AG04450 (cell line): ENCODE measurements around the gene CFAP54. TPM values are rescaled to one million over a fixed set of nuclear protein-coding genes. Genes with fewer than 3 reads are reported as not detected.
A peak's percentile ranks its signal among the peaks of the same experiment; 100 is the strongest.

Experiments
- CTCF ChIA-PET: fragments of 300-600, 350-600 bp; formaldehyde crosslinking; extraction: SDS; loops from one replicate; lab custom pipeline; 2022; ENCODE audit warnings: antibody characterized with exemption, inconsistent platforms; lab: Charles Lee
- POLR2A ChIA-PET: fragments of 350-600 bp; formaldehyde crosslinking; extraction: SDS; loops from one replicate; lab custom pipeline; 2021; ENCODE audit warnings: antibody characterized with exemption, inconsistent platforms; lab: Yijun Ruan, JAX
- DNase-seq: peaks from one replicate; pipeline ENCODE4 v3.0.0-alpha.2; 2011; ENCODE audit warnings: low read depth, low spot score
- H3K27ac ChIP-seq: one replicate; pipeline ENCODE4 v1.5.1; 2012; ENCODE audit warnings: low read depth, low read length, control low read depth
- H3K27me3 ChIP-seq: one replicate; pipeline ENCODE4 v1.6.0; 2012; ENCODE audit warnings: low read length; ENCODE audit not compliant: control insufficient read depth, insufficient read depth
- H3K4me3 ChIP-seq: 2 replicates; pipeline ENCODE4 v1.5.1; 2011; ENCODE audit warnings: mild to moderate bottlenecking, low read depth, low read length, control low read depth
- H3K9me3 ChIP-seq: 2 replicates; pipeline ENCODE4 v1.5.1; 2012; ENCODE audit warnings: low read length; ENCODE audit not compliant: control insufficient read depth, insufficient read depth
- CTCF ChIP-seq: IDR thresholded peaks from 2 replicates; pipeline ENCODE4 v1.5.1; 2011; ENCODE audit warnings: low read depth, low read length, control low read depth, inconsistent platforms
- polyA plus RNA-seq: library from polyadenylated mRNA; depleted of rRNA; stranded (reverse); fragments of >200 nt; gene quantifications from 2 replicates; pipeline ENCODE4 v1.2.3, GENCODE V29; 2011

CFAP54 gene
- polyA plus RNA-seq, 1 experiment: 0.82 TPM

- TF ChIP-seq CTCF: no peak
- Histone ChIP-seq H3K27ac (peak overlapping the region; percentile 79), H3K4me3 (no peak overlapping the region), H3K27me3 (no peaks in the 10 kb centered on the region), H3K9me3 (no peaks in the 10 kb centered on the region)
- CTCF ChIA-PET: interaction anchor here (0.6 to 3.3 kb wide), 11 partner anchors 10 to 340 kb away, joined by 3 to 29 read pairs (median 4); partner anchors contain the start of gene CFAP54
- DNase-seq: no peak
- POLR2A ChIA-PET: no interaction called here
Observed at GRCh38 chr12:96501133-96501761, 11.9 kb downstream of the CFAP54 start.

GRCh38 chr12:96501908-96502307 is 12.5 kb downstream of the CFAP54 start:
- no peaks in the 10 kb centered on the region for H3K27me3 ChIP-seq
- CTCF ChIA-PET: interaction anchor here (0.6 to 3.3 kb wide), 6 partner anchors 9 to 287 kb away, joined by 3 to 29 read pairs (median 4); partner anchors contain the start of gene CFAP54
- H3K27ac ChIP-seq: no peak overlapping the region
- H3K9me3 ChIP-seq: no peaks in the 10 kb centered on the region
- TF ChIP-seq CTCF: no peak
- DNase-seq: no peak
- H3K4me3 ChIP-seq: no peak overlapping the region
- POLR2A ChIA-PET: no interaction called here

- no peak overlapping the region for H3K27ac ChIP-seq
- ChIA-PET CTCF (interaction anchor here (1.0 to 3.3 kb wide), 5 partner anchors 12 to 287 kb away, joined by 3 to 29 read pairs (median 4); partner anchors contain the start of gene CFAP54), POLR2A (no interaction called here)
- DNase-seq: no peak
- no peaks in the 10 kb centered on the region for H3K27me3 ChIP-seq
- no peaks in the 10 kb centered on the region for H3K9me3 ChIP-seq
- TF ChIP-seq CTCF: no peak
- no peak overlapping the region for H3K4me3 ChIP-seq
Observed at GRCh38 chr12:96502477-96502876, 13.1 kb downstream of the CFAP54 start.

- no peak for DNase-seq
- H3K9me3 ChIP-seq: no peaks in the 10 kb centered on the region
- no peaks in the 10 kb centered on the region for H3K27me3 ChIP-seq
- POLR2A ChIA-PET: no interaction called here
- H3K27ac ChIP-seq: no peak overlapping the region
- no peak for TF ChIP-seq CTCF
- H3K4me3 ChIP-seq: no peak overlapping the region
- CTCF ChIA-PET: interaction anchor here (1.0 to 3.3 kb wide), 6 partner anchors 12 to 487 kb away, joined by 3 to 29 read pairs (median 5); partner anchors contain the start of gene CFAP54
Observed at GRCh38 chr12:96502949-96503532, 13.7 kb downstream of the CFAP54 start.

GRCh38 chr12:96503976-96504375 is 14.6 kb downstream of the CFAP54 start:
- H3K9me3 ChIP-seq: no peaks in the 10 kb centered on the region
- TF ChIP-seq CTCF: no peak
- no peak overlapping the region for H3K4me3 ChIP-seq
- ChIA-PET POLR2A (interaction anchor here (0.9 kb wide), 1 partner anchor 10 kb away, joined by 3 read pairs; no protein-coding TSS in a partner anchor), CTCF (interaction anchor here (0.6 to 3.3 kb wide), 9 partner anchors 13 to 929 kb away, joined by 3 to 29 read pairs (median 4); partner anchors contain the start of genes CDK17 and CFAP54)
- DNase-seq: no peak
- H3K27me3 ChIP-seq: no peaks in the 10 kb centered on the region
- H3K27ac ChIP-seq: no peak overlapping the region
